IPS-20b (cell line): ENCODE results near the gene RFTN1.

Experiments
- H3K27ac ChIP-seq: one replicate; pipeline ENCODE4 v1.5.1; 2013; ENCODE audit warnings: low read length
- H3K27me3 ChIP-seq: 2 replicates; pipeline ENCODE4 v1.6.1; 2013; ENCODE audit warnings: mild to moderate bottlenecking, low read length, inconsistent platforms; ENCODE audit not compliant: insufficient read depth
- H3K36me3 ChIP-seq: 2 replicates; pipeline ENCODE4 v1.6.1; 2013; ENCODE audit warnings: low read depth, mild to moderate bottlenecking, inconsistent platforms, low read length, moderate library complexity; ENCODE audit not compliant: insufficient read depth
- H3K4me1 ChIP-seq: 2 replicates; pipeline ENCODE4 v1.6.1; 2013; ENCODE audit warnings: mild to moderate bottlenecking, control low read depth, inconsistent platforms, low read length, moderate library complexity; ENCODE audit not compliant: insufficient read depth
- H3K4me3 ChIP-seq: 2 replicates; pipeline ENCODE4 v1.5.1; 2013; ENCODE audit warnings: mild to moderate bottlenecking, low read length, inconsistent platforms
- H3K9ac ChIP-seq: 2 replicates; pipeline ENCODE4 v1.6.1; 2013; ENCODE audit warnings: low read depth, mild to moderate bottlenecking, inconsistent platforms, low read length, moderate library complexity
- H3K9me3 ChIP-seq: 2 replicates; pipeline ENCODE4 v1.6.1; 2013; ENCODE audit warnings: mild to moderate bottlenecking, low read depth, low read length, inconsistent platforms; ENCODE audit not compliant: insufficient read depth

The RFTN1 gene

DNA sequence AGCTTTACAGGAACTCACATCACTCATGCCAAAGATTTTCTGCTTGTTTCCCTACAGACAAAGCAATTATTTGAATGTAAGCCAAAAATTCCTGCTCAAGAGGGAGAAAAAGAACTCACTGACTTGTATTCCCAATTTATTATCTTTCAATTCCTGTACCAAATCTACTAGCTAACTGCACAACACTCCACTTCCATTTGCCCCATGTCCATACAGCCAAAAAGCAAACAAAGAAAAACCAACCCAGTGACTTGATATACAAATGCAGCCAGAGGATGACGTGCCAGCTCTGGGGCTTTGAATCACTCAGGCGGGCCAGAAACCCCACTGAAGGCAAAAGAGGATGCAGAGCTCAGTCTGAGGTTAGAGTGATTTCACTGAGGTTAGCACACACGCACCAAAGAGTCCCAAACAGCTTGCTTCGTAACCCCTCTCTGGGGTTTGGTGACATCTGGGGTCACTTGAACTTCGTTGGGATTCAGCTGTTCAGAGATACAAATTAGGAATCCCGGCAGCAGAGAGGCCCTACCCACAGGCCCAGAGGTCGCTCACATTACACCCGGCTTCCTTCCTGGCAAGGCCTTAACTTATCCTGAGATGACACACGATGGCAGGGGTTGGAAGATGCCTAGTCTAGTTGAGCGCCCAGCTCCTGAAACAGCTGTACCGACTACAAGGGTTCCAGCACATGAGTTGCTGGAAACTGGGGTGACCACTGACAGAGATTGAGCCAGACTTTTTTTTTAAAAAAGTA is 1.6 kb downstream of the RFTN1 start:
- no peaks in the 10 kb centered on the region for H3K9me3 ChIP-seq
- H3K27me3 ChIP-seq, result peaks cover 67% of the 10 kb centered on the region
- H3K27ac ChIP-seq, result no peak overlapping the region
- H3K4me1 ChIP-seq, result peaks cover 10% of the 10 kb centered on the region; the same call in 1 of the 2 replicates
- H3K9ac ChIP-seq, result no peak overlapping the region
- no peaks in the 10 kb centered on the region for H3K36me3 ChIP-seq
- peak overlapping the region; percentile 74 for H3K4me3 ChIP-seq

GRCh38 chr3:16510620-16511319 is 2.7 kb downstream of the RFTN1 start:
- Histone ChIP-seq H3K27me3 (peaks cover 62% of the 10 kb centered on the region), H3K27ac (no peak overlapping the region), H3K9ac (no peak overlapping the region), H3K9me3 (no peaks in the 10 kb centered on the region), H3K4me1 (peaks cover 5% of the 10 kb centered on the region; the same call in 1 of the 2 replicates), H3K36me3 (no peaks in the 10 kb centered on the region), H3K4me3 (no peak overlapping the region)

DNA sequence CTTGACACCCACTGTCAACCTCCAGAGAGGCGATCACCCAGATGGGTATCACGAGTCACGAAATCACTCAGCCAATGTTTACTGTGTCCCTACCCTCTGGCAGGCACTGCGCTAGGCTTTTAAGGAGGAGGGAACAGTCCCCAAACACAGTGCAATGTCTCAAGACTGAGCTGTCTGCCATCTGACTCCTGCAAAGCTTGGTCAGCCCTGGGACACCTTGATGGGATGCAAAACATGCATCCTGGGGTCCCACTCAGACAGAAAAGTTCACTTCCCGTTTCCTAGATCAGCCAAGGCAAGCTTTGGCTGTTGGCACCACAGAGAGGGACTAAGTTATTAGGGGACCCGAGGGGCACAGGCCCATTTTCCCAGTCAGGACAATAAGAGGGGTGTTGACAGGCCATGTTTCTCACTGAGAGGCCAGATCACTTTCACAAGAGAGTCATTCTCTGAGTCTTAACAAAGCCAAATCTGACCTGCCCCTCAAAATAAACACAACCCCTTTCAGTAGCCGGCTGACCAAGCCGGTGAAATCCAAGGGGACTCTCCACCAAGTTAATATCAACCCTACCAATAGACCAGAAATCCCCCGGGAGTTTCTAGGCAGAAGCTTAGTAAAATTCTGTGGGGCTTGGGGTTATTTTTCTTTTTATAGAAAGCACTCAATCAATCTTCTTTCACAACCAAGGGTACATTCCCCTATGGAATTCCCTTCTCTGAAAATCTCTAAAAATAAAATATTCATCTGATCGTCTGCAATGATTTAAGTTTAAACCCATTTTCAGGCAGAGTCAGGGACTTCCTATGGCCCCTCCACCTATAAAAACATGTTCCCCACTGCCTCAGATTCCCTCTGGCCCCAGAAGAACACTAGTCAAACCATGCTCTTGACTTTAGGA is 3.5 kb downstream of the RFTN1 start:
- no peak overlapping the region for H3K9ac ChIP-seq
- no peaks in the 10 kb centered on the region for H3K9me3 ChIP-seq
- no peaks in the 10 kb centered on the region for H3K36me3 ChIP-seq
- no peak overlapping the region for H3K4me3 ChIP-seq
- peaks cover 54% of the 10 kb centered on the region for H3K27me3 ChIP-seq
- H3K27ac ChIP-seq, result no peak overlapping the region
- peaks cover 5% of the 10 kb centered on the region; the same call in 1 of the 2 replicates for H3K4me1 ChIP-seq

DNA sequence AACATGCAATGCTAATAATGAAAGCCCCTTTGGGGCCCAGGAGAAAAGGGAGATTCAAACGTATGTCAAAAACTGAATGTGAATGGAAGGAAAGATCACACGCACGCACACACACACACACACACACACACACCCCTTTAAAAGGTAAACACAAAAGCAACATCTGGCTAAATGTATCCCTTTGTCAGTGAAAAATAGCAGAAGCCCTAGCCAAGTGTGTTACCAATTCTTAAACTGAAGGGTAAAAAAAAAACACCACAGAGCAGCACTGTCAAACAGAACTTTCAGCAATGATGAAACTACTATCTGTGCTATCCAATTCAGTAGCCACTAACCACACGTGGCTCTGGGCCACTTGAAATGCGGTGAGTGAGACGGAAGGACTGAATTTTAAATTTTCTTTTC is 4.9 kb downstream of the RFTN1 start:
- no peak overlapping the region for H3K4me3 ChIP-seq
- peaks cover 5% of the 10 kb centered on the region; the same call in 1 of the 2 replicates for H3K4me1 ChIP-seq
- peaks cover 40% of the 10 kb centered on the region for H3K27me3 ChIP-seq
- no peaks in the 10 kb centered on the region for H3K9me3 ChIP-seq
- H3K27ac ChIP-seq, result no peak overlapping the region
- no peaks in the 10 kb centered on the region for H3K36me3 ChIP-seq
- H3K9ac ChIP-seq, result no peak overlapping the region

GRCh38 chr3:16508243-16508578 is 5.3 kb downstream of the RFTN1 start:
- no peak overlapping the region for H3K4me3 ChIP-seq
- peaks cover 5% of the 10 kb centered on the region; the same call in 1 of the 2 replicates for H3K4me1 ChIP-seq
- H3K9ac ChIP-seq, result no peak overlapping the region
- no peak overlapping the region for H3K27ac ChIP-seq
- H3K9me3 ChIP-seq, result no peaks in the 10 kb centered on the region
- peaks cover 37% of the 10 kb centered on the region for H3K27me3 ChIP-seq
- H3K36me3 ChIP-seq, result no peaks in the 10 kb centered on the region

GRCh38 chr3:16507578-16508242 is 5.8 kb downstream of the RFTN1 start:
- peaks cover 5% of the 10 kb centered on the region; the same call in 1 of the 2 replicates for H3K4me1 ChIP-seq
- H3K9ac ChIP-seq, result no peak overlapping the region
- H3K27ac ChIP-seq, result no peak overlapping the region
- no peak overlapping the region for H3K4me3 ChIP-seq
- no peaks in the 10 kb centered on the region for H3K9me3 ChIP-seq
- peaks cover 32% of the 10 kb centered on the region for H3K27me3 ChIP-seq
- H3K36me3 ChIP-seq, result no peaks in the 10 kb centered on the region

DNA sequence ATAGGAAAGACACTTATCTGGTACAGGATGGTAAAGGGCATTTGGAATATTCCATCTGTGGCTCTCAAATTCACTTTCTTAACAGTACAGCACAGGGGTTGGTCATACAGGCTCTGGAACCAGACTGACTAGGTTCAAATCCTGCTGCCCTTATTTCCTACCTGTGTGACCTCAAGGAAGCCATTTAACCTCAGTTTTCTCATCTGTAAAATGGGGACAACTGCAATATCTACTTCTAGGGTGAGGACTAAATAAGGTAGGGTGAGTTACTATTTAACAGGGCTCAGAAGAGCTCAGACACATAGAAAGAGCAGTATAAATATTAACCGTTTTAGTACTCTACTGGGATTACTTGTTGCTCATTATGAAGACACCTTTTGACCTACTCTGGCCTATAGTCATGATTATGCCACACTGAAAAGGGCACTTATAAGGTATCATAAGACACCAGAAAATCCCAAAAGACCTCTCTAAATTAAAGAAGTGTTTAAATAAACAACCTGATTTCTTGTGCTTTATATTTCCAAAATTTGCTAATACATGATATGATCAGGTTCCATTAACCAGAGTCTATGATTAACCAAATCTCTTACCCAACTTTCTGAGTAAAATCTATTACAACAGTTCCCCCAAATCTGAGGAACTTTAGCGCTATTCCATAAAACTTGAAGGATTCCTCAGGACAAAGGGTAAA is 6.5 kb downstream of the RFTN1 start:
- no peaks in the 10 kb centered on the region for H3K9me3 ChIP-seq
- H3K27me3 ChIP-seq, result peaks cover 25% of the 10 kb centered on the region
- H3K4me3 ChIP-seq, result no peak overlapping the region
- H3K36me3 ChIP-seq, result no peaks in the 10 kb centered on the region
- H3K4me1 ChIP-seq, result peaks cover 5% of the 10 kb centered on the region; the same call in 1 of the 2 replicates
- H3K9ac ChIP-seq, result no peak overlapping the region
- no peak overlapping the region for H3K27ac ChIP-seq

GRCh38 chr3:16506451-16506850 is 7.0 kb downstream of the RFTN1 start:
- H3K4me3 ChIP-seq, result no peak overlapping the region
- H3K27me3 ChIP-seq, result peaks cover 19% of the 10 kb centered on the region
- H3K4me1 ChIP-seq, result peaks cover 5% of the 10 kb centered on the region; the same call in 1 of the 2 replicates
- H3K9ac ChIP-seq, result no peak overlapping the region
- H3K9me3 ChIP-seq, result no peaks in the 10 kb centered on the region
- H3K27ac ChIP-seq, result no peak overlapping the region
- no peaks in the 10 kb centered on the region for H3K36me3 ChIP-seq

DNA sequence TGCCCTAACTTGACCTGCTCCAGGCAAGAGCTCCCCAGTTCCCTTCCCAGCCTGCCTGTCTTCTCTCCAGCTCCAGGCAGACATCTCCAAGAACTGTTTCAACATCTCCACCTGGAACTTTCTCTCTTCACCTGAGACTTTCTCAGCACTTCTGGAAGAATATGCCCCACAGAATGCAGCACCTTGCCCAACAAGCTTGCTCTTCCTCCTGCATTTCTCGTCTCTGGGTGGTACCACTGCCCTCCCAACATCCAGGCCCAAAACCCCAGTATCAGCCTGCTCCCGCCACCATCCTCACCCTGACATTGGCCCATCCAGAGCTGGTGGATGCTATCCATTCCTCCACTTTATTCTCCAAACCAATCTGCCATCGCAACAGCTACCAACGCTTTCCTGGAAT is 8.8 kb downstream of the RFTN1 start:
- peaks cover 5% of the 10 kb centered on the region; the same call in 1 of the 2 replicates for H3K4me1 ChIP-seq
- no peak overlapping the region for H3K4me3 ChIP-seq
- peaks cover 2% of the 10 kb centered on the region; the same call in 1 of the 2 replicates for H3K27me3 ChIP-seq
- no peaks in the 10 kb centered on the region for H3K9me3 ChIP-seq
- H3K9ac ChIP-seq, result no peak overlapping the region
- H3K36me3 ChIP-seq, result no peaks in the 10 kb centered on the region
- H3K27ac ChIP-seq, result no peak overlapping the region

GRCh38 chr3:16504242-16504641 is 9.3 kb downstream of the RFTN1 start:
- Histone ChIP-seq H3K9me3 (no peaks in the 10 kb centered on the region), H3K27me3 (no peaks in the 10 kb centered on the region; the same call in 1 of the 2 replicates), H3K4me1 (peaks cover 5% of the 10 kb centered on the region; the same call in 1 of the 2 replicates), H3K36me3 (no peaks in the 10 kb centered on the region), H3K9ac (no peak overlapping the region), H3K4me3 (no peak overlapping the region), H3K27ac (no peak overlapping the region)
